PC-9 (cell line): ENCODE measurements around the gene SERP2. TPM values are rescaled to one million over a fixed set of nuclear protein-coding genes. Genes with fewer than 3 reads are reported as not detected.

Experiments used
- BruUV-seq: library from RNA; stranded (reverse); fragments of 400-500 nt; replicated peaks from 2 replicates; lab custom pipeline; 2021; lab: Mats Ljungman, UMichigan
- CTCF ChIA-PET: fragments of 300-600 bp; sonication (Branson Sonifier 250); formaldehyde crosslinking; loops from one replicate; lab custom pipeline; 2022; ENCODE audit warnings: antibody characterized with exemption; lab: Charles Lee
- POLR2A ChIA-PET: fragments of 300-600 bp; sonication (Branson Sonifier 250); formaldehyde crosslinking; loops from one replicate; lab custom pipeline; 2022; ENCODE audit warnings: antibody characterized with exemption; ENCODE audit not compliant: unreplicated experiment; lab: Charles Lee
- DNase-seq, 2 experiments: peaks; one replicate each; pipeline versions ENCODE4 v3.0.0 to v3.0.0-alpha.2; 2015 to 2022; ENCODE audit warnings: mixed read lengths in 1 of 2
- H2AFZ ChIP-seq: fragments of 200-600 bp; sonication (generic); 2 replicates; pipeline ENCODE4 v1.8.1; 2017; ENCODE audit warnings: antibody characterized with exemption
- H3F3A ChIP-seq: fragments of 200-600 bp; sonication (generic); 2 replicates; pipeline ENCODE4 v1.8.1; 2017; ENCODE audit warnings: antibody characterized with exemption, mild to moderate bottlenecking, low read depth; ENCODE audit not compliant: insufficient read depth
- H3K27ac ChIP-seq: fragments of 200-600 bp; sonication (generic); 2 replicates; pipeline ENCODE4 v1.6.1; 2016; ENCODE audit warnings: mixed run types
- H3K27me3 ChIP-seq: fragments of 200-600 bp; sonication (generic); 2 replicates; pipeline ENCODE4 v1.6.1; 2016; ENCODE audit warnings: low read depth, mixed run types; ENCODE audit not compliant: insufficient read depth
- H3K36me3 ChIP-seq: fragments of 200-600 bp; sonication (generic); 2 replicates; pipeline ENCODE4 v1.6.1; 2016; ENCODE audit warnings: low read depth, mixed run types
- H3K4me1 ChIP-seq: fragments of 200-600 bp; sonication (generic); replicated peaks from 2 replicates; pipeline ENCODE4 v1.6.1; 2016; ENCODE audit warnings: mixed run types; ENCODE audit not compliant: insufficient read depth
- H3K4me2 ChIP-seq: fragments of 200-600 bp; sonication (generic); 2 replicates; pipeline ENCODE4 v1.6.1; 2017; ENCODE audit warnings: mixed run types
- H3K4me3 ChIP-seq: fragments of 200-600 bp; sonication (generic); 2 replicates; pipeline ENCODE4 v1.6.1; 2016; ENCODE audit warnings: mixed run types
- H3K79me2 ChIP-seq: fragments of 200-600 bp; sonication (generic); 2 replicates; pipeline ENCODE4 v1.6.1; 2017; ENCODE audit warnings: low read depth, mixed run types
- H3K9me2 ChIP-seq: fragments of 200-600 bp; sonication (generic); 2 replicates; pipeline ENCODE4 v1.8.1; 2017; ENCODE audit warnings: mild to moderate bottlenecking; ENCODE audit not compliant: insufficient read depth
- H3K9me3 ChIP-seq: fragments of 200-600 bp; sonication (generic); 2 replicates; pipeline ENCODE4 v1.8.1; 2016; ENCODE audit warnings: low read depth; ENCODE audit not compliant: insufficient read depth
- H4K20me1 ChIP-seq: fragments of 200-600 bp; sonication (generic); 2 replicates; pipeline ENCODE4 v1.8.1; 2017; ENCODE audit not compliant: insufficient read depth
- CTCF ChIP-seq: fragments of 200-600 bp; sonication (generic); conservative IDR thresholded peaks from 2 replicates; pipeline ENCODE4 v1.6.1; 2017; ENCODE audit warnings: mixed run types, antibody characterized with exemption, mild to moderate bottlenecking, moderate library complexity
- EZH2 ChIP-seq: fragments of 200-600 bp; sonication (generic); IDR thresholded peaks from 2 replicates; pipeline ENCODE4 v1.8.0; 2017; ENCODE audit warnings: antibody characterized with exemption, low read depth
- intact Hi-C: fragments of 100-400 bp; cut with micrococcal nuclease; formaldehyde crosslinking; loops from one replicate; pipeline ENCODE4 v1.10.0; 2022; ENCODE audit not compliant: unreplicated experiment
- total RNA-seq: library from RNA; stranded (reverse); gene quantifications from 2 replicates; pipeline ENCODE4 v1.2.3, GENCODE V29; 2021

The SERP2 gene
- total RNA-seq, 1 experiment from 2014 or later = 0.70 TPM

- TF ChIP-seq EZH2 = no peak
- no peak for TF ChIP-seq CTCF
- ChIA-PET CTCF (no interaction called here), POLR2A (interaction anchor here (0.6 kb wide), 1 partner anchor 1724 kb away, joined by 4 read pairs; no protein-coding TSS in a partner anchor)
- Histone ChIP-seq H3K4me3 (no peak overlapping the region), H3F3A (no peaks in the 10 kb centered on the region), H3K79me2 (no peaks in the 10 kb centered on the region), H4K20me1 (no peaks in the 10 kb centered on the region), H3K4me1 (no peaks in the 10 kb centered on the region), H3K27ac (no peak overlapping the region), H3K9me2 (no peaks in the 10 kb centered on the region), H3K36me3 (no peaks in the 10 kb centered on the region), H3K27me3 (no peaks in the 10 kb centered on the region), H2AFZ (no peak overlapping the region), H3K9me3 (no peaks in the 10 kb centered on the region), H3K4me2 (no peak overlapping the region)
- intact Hi-C loops = no loop called here
- no peak for DNase-seq
- BruUV-seq = no TSS peak
Observed at GRCh38 chr13:44420376-44421220, 47.0 kb downstream of the SERP2 start.

- H2AFZ ChIP-seq = no peak overlapping the region
- no peak overlapping the region for H3K27ac ChIP-seq
- no peak overlapping the region for H3K4me2 ChIP-seq
- DNase-seq = no peak
- ChIA-PET POLR2A (no interaction called here), CTCF (no interaction called here)
- no peaks in the 10 kb centered on the region for H4K20me1 ChIP-seq
- no peaks in the 10 kb centered on the region for H3K79me2 ChIP-seq
- H3K4me3 ChIP-seq = no peak overlapping the region
- no peaks in the 10 kb centered on the region for H3K9me2 ChIP-seq
- H3K36me3 ChIP-seq = no peaks in the 10 kb centered on the region
- intact Hi-C loops = no loop called here
- no peaks in the 10 kb centered on the region for H3K4me1 ChIP-seq
- H3K27me3 ChIP-seq = no peaks in the 10 kb centered on the region
- H3F3A ChIP-seq = no peaks in the 10 kb centered on the region; the same call in 1 of the 2 replicates
- BruUV-seq = no TSS peak
- TF ChIP-seq CTCF (no peak), EZH2 (no peak)
- H3K9me3 ChIP-seq = no peaks in the 10 kb centered on the region
Observed at GRCh38 chr13:44421853-44422525, 48.4 kb downstream of the SERP2 start.

DNA sequence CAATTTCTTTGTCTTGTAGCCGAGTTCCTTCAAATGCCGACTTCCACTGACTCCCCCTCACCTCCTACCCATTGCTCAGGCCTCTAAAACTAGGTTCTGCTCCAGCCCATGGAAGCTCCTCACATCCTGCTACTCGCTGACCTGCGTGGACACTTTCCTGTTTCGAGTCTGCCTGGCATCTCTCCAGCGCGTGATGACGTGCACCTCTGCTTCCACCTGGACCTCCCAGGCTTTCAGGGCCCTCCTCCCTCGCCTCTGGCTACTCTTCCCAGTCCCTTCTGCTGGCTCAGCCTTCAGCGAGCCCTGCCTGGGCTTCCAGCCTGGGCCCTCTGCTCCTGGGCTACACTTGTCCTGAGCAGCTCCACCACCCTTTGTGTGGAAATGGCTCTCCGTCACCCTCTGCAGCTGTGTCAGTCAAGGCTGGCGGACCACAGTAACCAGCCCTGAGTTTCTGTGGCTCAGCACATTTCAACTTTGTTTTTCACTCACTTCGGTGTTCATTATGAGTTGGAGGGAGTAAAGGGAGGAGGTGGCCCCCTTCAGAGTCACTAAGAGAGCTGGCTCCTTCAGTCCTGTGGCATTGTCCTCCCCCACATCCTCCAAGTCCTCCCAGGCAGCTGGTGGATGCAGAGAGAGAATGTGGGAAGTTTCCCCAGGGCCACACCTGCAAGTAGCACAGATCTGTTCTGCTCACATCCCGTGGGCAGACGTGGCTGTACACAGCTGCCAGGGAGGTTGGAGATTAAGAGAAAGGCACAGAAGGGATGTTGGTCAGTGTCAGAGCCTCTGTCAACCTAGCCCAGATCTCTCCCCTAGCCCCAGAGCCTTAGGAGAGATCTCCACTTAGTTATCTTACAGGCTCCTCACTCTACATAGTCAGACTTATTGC, 49.4 kb downstream of the SERP2 start:
- Histone ChIP-seq H3K4me1 (no peaks in the 10 kb centered on the region), H3K27me3 (no peaks in the 10 kb centered on the region), H3K9me3 (no peaks in the 10 kb centered on the region), H4K20me1 (no peaks in the 10 kb centered on the region), H3K4me2 (no peak overlapping the region), H3K79me2 (no peaks in the 10 kb centered on the region), H3K4me3 (no peak overlapping the region), H3K9me2 (no peaks in the 10 kb centered on the region), H3K36me3 (no peaks in the 10 kb centered on the region), H2AFZ (no peak overlapping the region), H3F3A (no peaks in the 10 kb centered on the region; the same call in 1 of the 2 replicates), H3K27ac (no peak overlapping the region)
- TF ChIP-seq CTCF = no peak
- no peak for TF ChIP-seq EZH2
- BruUV-seq = no TSS peak
- POLR2A ChIA-PET = interaction anchor here (0.6 kb wide), 1 partner anchor 377 kb away, joined by 3 read pairs; no protein-coding TSS in a partner anchor
- no peak for DNase-seq
- intact Hi-C loops = no loop called here
- CTCF ChIA-PET = no interaction called here
